Endothelial cell (in vitro differentiated cells): ENCODE results near the gene PTK7. TPM values are rescaled to one million over a fixed set of nuclear protein-coding genes. Genes with fewer than 3 reads are reported as not detected.

ENCODE experiments used
- DNase-seq: peaks from one replicate; pipeline ENCODE4 v3.0.0; 2021; ENCODE audit warnings: low spot score
- H3K27ac Mint-ChIP-seq: one replicate; pipeline ENCODE4 v1.8.0; 2021; ENCODE audit warnings: mixed read lengths, inconsistent platforms; ENCODE audit not compliant: unreplicated experiment
- H3K27me3 Mint-ChIP-seq: one replicate; pipeline ENCODE4 v1.8.0; 2021; ENCODE audit warnings: mild to moderate bottlenecking, moderate library complexity, mixed read lengths, inconsistent platforms; ENCODE audit not compliant: unreplicated experiment
- H3K36me3 Mint-ChIP-seq: one replicate; pipeline ENCODE4 v1.8.0; 2021; ENCODE audit warnings: mild to moderate bottlenecking, low read depth, mixed read lengths, inconsistent platforms; ENCODE audit not compliant: unreplicated experiment
- H3K4me1 Mint-ChIP-seq: one replicate; pipeline ENCODE4 v1.8.0; 2021; ENCODE audit warnings: mild to moderate bottlenecking, mixed read lengths, inconsistent platforms; ENCODE audit not compliant: unreplicated experiment
- H3K4me3 Mint-ChIP-seq: one replicate; pipeline ENCODE4 v1.8.0; 2021; ENCODE audit warnings: mild to moderate bottlenecking, mixed read lengths, inconsistent platforms; ENCODE audit not compliant: unreplicated experiment
- H3K9me3 Mint-ChIP-seq: one replicate; pipeline ENCODE4 v1.8.0; 2021; ENCODE audit warnings: mixed read lengths, inconsistent platforms; ENCODE audit not compliant: unreplicated experiment
- CTCF ChIP-seq: fragments of 200-600 bp; sonication (generic); IDR thresholded peaks from one replicate; pipeline ENCODE4 v1.5.0; 2021; ENCODE audit warnings: antibody characterized with exemption; ENCODE audit not compliant: unreplicated experiment
- total RNA-seq: library from RNA; stranded (reverse); fragmentation: NEBNext Ultra II Directional; extraction: Animal tissue kit (Norgen Biotek cat#: 25700); gene quantifications from one replicate; pipeline ENCODE4 v1.2.1, GENCODE V29; 2021; ENCODE audit not compliant: unreplicated experiment

Gene PTK7
- total RNA-seq, 1 donor from 2014 or later, result 208 TPM

DNA sequence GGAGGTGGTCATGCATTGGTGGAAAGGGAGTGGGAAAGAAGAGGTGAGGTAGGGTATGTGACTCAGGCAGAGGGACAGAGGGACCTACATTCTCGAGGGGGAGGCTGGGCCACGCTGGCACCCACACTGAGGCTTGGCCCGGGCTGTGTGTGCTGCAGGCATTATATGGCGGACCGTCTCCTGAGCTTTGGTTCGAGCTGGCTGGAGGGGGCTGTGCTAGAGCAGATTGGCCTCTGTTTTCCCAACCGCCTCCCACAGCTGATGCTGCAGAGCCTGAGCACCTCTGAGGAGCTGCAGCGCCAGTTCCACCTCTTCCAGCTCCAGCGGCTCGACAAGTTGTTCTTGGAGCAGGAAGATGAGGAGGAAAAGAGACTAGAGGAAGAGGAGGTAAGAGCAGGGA, 129.7 kb downstream of the PTK7 start:
- H3K4me1 Mint-ChIP-seq, result peaks cover 4% of the 10 kb centered on the region
- H3K9me3 Mint-ChIP-seq, result no peaks in the 10 kb centered on the region
- H3K36me3 Mint-ChIP-seq, result peaks cover 21% of the 10 kb centered on the region
- no peak overlapping the region for H3K27ac Mint-ChIP-seq
- H3K4me3 Mint-ChIP-seq, result peak overlapping the region; percentile 59
- H3K27me3 Mint-ChIP-seq, result peaks cover 6% of the 10 kb centered on the region
- no peak for DNase-seq
- TF ChIP-seq CTCF, result no peak

DNA sequence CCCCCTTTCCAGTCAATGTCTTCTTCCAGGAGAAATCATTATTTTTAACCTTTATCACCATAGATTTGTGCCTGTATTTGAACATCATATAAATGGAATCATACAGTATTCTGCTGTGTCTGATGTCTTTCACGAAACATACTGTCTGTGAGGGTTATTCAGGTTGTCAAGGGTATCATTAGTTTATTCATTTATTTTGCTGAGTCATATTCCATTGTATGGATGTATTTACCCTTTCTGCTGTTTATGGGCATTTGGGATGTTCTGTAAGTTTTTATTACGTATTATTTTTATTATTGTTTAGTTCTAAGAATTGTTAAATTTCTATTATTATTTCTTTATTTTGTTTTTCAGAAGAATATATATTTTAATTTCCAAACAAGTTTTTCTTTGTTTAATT, 131.2 kb downstream of the PTK7 start:
- no peak for TF ChIP-seq CTCF
- DNase-seq, result no peak
- Mint-ChIP-seq H3K27ac (no peak overlapping the region), H3K9me3 (no peaks in the 10 kb centered on the region), H3K36me3 (peaks cover 16% of the 10 kb centered on the region), H3K4me3 (no peak overlapping the region), H3K4me1 (peaks cover 4% of the 10 kb centered on the region), H3K27me3 (peaks cover 4% of the 10 kb centered on the region)

Other genes starting within 250 kb of the PTK7 start
- 58.1 TPM for gene RPL7L1, start 196.7 kb upstream of the PTK7 start, total RNA-seq
- gene PTCRA, start 160.3 kb upstream of the PTK7 start, total RNA-seq, result not detected
- gene CNPY3, start 146.8 kb upstream of the PTK7 start, total RNA-seq, result 106 TPM
- 0.59 TPM for gene GNMT, start 115.6 kb upstream of the PTK7 start, total RNA-seq
- gene PEX6, start 97.1 kb upstream of the PTK7 start, total RNA-seq, result 26.1 TPM
- gene PPP2R5D, start 91.7 kb upstream of the PTK7 start, total RNA-seq, result 58.0 TPM
- gene MEA1, start 62.4 kb upstream of the PTK7 start, total RNA-seq, result 61.0 TPM
- 154 TPM for gene KLHDC3, start 62.1 kb upstream of the PTK7 start, total RNA-seq
- gene RRP36, start 54.7 kb upstream of the PTK7 start, total RNA-seq, result 82.1 TPM
- gene CUL7, start 22.5 kb upstream of the PTK7 start, total RNA-seq, result 42.2 TPM
- gene MRPL2, start 16.9 kb upstream of the PTK7 start, total RNA-seq, result 39.7 TPM
- 41.4 TPM for gene KLC4, start 16.7 kb upstream of the PTK7 start, total RNA-seq
- gene SRF, start 95.0 kb downstream of the PTK7 start, total RNA-seq, result 31.3 TPM
- gene CUL9, start 105.9 kb downstream of the PTK7 start, total RNA-seq, result 55.4 TPM
- gene DNPH1, start 153.2 kb downstream of the PTK7 start, total RNA-seq, result 4.5 TPM
- 1.0 TPM for gene TTBK1, start 167.2 kb downstream of the PTK7 start, total RNA-seq
- gene SLC22A7, start 221.9 kb downstream of the PTK7 start, total RNA-seq, result not detected
- gene CRIP3, start 232.5 kb downstream of the PTK7 start, total RNA-seq, result 1.1 TPM